ENCODE data around the gene PNCK. TPM values are rescaled to one million over a fixed set of nuclear protein-coding genes. Genes with fewer than 3 reads are reported as not detected.

PNCK gene
- total RNA-seq, 1 donor from 2014 or later: 7.6 TPM

DNA sequence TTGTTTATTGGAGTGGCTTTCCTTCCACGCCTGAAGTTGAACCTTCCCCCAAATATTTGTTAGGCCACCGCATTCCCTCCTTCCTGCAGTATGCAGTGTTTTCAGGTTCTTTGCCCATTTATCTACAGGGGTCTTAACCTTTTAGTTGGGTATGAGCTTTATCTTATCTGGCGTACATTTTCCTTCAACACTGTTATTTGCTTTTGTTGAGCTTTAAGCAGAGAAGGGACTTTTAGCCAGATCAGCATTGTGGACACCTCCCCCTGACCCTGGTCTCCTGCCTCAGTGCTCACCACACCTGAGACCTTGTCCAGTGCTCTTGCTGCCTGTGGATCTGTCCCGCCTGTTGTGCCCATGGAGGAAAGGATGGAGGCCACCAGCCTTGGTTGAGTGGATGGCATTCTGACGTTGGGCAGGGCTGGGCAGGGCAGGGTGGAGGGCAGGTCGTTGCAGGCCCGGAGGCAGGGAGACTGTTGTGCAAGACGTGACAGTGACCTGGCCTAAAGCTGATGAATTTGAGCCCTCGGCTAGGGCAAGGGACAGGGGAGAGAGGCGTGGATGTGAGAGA is 27.6 kb downstream of the PNCK start:
- no peak for DNase-seq (ENCODE audit: low spot score)

DNA sequence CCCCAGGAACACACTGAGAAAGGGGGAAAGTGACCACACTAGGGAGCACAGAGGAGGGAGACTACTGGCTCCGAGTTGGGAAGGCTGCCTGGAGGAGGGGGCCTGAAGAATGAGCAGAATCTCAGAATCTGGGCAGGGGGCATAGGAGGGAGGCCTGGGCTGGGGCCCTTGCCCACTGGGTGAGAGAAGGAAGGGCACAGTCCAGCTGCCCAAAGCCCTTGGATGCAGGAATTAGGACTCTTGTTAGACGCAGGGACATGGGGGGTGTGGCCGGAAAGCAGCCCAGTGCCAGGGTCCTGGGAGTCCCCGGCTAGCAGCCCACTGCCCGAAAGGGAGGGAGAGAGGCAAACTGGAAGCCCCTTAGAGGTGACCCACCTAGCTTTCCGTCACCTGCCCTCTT is 28.5 kb downstream of the PNCK start:
- intact Hi-C loops (cut with DNase I): no loop called here
- no peak for DNase-seq (ENCODE audit: low spot score)

More for the DNA sequence above, 27.6 kb downstream of the PNCK start:
- intact Hi-C loops (cut with DNase I): no loop called here

DNA sequence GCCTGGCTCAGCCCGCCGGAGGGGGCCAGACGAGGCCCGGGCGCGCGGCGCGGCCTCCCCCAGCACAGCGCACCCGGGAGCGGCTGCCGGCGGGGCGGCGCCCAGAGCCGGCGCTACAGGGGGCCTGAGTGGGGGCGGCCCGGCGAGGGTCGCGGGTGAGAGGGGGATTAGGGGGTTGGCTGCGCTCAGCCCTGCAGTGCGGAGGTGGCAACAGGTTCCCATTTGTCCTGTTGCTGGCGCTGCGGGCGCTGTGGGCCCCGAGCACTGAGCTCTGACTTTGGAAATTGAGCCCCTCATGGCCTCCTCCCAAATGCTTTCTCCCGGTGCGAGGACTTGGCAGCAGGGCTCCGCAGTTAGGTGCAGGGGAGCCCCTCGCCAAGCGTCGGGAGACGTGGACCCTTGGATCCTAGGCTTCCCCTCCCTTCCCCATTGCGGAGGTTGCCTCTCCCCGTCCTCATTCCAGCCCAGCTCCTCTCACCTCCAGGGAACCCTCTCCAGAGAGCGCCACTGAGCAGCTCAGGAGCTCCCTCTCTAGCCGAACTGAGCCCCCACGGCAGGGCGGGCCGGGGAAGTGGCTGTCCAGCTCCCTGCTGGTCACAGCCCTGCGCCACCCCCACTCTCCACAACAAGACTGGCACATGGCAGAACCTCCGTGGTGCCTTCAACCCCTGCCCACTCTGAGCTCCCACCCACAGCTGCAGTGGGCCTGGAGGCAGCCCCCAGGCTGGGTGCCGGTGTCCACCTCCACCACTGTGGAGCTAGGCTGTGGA is 29.1 kb downstream of the PNCK start:
- DNase-seq (ENCODE audit: low spot score): no peak
- intact Hi-C loops (cut with DNase I): no loop called here

DNA sequence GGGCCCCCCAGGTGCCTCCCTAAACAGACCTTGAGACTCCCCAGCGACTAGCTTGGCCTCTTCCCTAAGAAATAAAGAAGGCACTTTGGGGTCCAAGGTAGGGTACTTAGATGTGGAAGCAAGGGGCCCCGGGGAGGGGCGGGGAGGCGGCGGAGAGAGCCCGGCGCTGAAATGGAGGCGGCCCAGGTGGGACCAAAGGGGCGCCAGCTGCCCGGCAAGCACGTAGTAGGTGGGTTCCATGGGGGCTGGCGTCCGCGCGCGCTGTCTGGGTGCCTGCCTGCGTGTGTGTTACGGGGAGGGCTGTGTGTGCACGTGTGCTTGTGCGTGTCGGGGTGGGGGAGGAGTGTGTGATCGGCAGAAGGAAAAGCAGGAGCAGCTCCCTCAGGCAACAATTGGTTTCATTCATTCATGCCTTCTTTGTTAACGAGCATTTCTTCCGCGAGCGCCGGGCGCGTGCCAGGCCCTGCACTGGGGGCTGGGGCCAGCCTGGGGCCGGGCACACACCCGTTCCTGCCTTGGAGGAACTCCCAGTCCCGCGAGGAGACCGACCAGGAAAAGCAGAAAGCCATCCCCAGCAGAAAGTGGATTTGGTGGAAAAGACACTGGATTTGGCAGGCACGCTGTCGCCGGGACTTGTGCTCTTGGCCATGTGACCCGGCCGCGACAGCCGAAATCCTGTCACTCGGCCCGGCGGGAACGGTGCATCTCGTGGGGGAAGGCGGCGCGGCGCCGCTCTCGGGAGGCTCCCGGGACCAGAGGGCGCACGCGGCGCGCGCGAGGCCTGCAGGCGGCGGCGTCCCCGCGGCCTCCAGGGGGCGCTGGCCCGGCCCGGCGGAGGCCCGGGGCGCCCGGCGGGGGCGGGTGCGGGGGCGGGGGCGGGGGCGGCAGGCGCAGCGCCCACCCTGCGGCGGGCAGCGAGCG is 29.9 kb downstream of the PNCK start:
- intact Hi-C loops (cut with DNase I): no loop called here
- peak; percentile 41 for DNase-seq (ENCODE audit: low spot score)

DNA sequence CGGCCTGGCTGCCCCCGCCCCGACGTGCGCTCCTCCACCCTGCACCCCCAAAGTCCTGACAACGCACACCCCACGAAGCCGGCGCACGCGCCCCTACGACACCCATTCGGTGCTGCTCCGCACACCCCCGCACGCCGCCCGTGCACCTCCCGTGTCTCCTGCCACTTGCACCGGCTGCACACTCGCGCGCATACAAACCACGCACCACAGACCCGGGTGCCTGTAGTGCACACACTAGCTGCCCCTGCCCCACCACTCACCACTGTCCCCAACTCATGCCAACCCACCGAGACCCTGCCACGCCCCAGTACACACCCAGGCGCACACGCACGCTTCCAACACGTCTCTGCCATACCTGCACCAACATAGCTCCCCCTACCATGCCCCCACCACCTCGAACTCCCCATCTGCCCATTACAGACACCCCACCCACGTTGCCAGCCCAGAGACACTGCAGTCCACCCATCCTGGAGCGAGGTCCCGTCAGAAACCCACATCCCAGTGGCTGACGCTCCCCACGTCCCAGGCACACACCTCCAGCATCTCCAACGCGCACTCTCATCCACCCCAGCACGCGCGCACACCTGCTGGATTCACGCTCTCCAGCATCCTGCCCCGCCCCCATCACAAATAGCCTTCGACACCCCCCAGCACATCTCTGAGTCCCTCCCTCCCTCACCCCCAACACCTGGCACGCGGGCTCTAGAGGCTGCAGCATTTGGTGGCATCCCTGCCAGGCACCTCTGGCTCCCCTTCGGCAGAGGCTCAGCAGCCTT is 30.8 kb downstream of the PNCK start:
- DNase-seq (ENCODE audit: low spot score): peak; percentile 71
- intact Hi-C loops (cut with DNase I): no loop called here

DNA sequence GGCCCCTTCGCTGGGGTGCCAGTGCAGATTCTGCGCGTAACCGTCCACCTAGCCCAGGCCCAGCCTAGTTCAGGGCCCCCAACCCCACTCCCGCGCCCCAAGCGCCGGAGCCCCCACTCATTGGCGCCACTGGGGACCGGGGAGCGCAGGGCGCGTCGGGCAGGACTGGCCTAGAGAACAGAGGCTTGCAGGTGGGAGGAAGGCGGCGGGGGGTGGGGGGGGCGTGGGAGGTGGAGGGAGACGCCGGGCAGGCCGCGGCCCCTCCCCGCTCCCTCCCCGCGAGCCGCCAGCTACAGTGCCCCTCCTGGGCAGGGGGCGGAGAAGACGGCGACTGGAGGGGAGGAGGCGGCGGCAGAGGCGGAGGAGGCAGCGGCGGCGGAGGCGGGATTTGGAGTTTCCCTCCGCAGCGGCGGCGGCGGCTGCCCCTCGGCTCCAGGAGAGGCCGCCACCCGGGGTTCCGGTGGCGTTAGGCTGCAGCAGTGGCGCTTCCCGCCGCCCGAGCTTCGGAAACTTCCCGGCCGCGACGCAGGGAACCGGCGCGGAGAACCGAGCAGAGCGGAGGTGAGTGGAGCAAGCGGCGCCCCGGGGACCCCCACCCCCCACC is 31.5 kb downstream of the PNCK start:
- intact Hi-C loops (cut with DNase I): no loop called here
- DNase-seq (ENCODE audit: low spot score): peak; percentile 54

DNA sequence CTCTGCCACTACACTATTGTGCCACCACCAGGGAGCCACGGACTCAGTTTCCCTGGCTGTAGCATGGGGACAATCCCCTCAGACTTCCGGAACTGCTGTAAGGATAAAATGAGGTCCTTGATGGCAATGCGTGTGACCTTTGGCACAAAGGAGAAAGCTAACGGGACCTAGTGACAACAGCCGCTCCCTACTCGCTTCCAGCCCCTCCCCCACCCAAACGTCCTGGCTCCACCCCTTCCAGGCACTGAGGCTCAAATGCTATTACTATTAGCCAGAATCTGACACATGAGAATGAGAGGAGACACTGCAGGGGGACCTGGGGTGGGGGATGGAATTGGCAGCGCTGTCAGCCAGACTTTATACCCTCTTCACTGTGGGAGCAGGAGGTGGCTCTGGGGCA is 32.0 kb downstream of the PNCK start:
- no peak for DNase-seq (ENCODE audit: low spot score)
- intact Hi-C loops (cut with DNase I): no loop called here

DNA sequence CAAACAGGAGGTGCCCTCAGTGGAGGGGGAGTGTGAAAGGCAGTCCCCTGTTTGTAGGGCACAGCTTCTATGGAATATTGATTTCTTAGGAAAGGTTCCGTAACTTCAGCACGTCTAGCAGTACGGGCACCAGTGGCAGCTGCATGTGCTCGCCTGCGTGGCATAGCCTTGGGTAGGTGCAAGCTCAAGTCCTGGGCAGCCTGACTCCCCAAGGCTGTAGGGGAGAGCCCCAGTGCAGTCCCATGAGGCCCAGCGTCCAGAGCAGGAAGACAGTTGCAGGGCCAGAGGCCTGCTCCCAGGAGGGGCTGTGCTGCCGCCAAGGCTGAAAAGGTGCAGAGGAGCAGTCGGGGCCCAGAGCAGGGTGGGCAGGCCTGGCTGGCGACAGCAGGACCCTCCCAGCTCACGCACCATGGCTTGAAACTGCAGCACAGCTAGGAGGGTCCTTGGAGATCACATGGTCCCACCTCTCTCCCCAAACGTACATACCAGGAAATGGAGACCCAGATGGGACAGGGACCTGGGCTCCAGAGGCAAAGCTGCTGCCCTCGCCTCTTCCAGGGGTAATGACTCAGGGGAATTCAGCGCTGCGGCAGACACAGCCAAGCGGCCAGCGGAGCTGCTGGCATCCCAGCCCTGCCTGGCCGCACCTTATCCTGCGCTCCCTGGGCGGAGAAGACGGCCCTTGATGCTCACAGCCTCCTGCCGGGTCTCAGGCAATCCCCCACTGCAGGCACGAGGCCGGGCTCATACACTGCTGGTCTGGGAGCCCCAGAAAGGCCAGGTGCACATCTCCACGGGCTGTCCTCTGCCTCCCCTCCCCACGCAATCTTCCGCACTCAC is 32.7 kb downstream of the PNCK start:
- intact Hi-C loops (cut with DNase I): no loop called here
- DNase-seq (ENCODE audit: low spot score): peak; percentile 71

DNA sequence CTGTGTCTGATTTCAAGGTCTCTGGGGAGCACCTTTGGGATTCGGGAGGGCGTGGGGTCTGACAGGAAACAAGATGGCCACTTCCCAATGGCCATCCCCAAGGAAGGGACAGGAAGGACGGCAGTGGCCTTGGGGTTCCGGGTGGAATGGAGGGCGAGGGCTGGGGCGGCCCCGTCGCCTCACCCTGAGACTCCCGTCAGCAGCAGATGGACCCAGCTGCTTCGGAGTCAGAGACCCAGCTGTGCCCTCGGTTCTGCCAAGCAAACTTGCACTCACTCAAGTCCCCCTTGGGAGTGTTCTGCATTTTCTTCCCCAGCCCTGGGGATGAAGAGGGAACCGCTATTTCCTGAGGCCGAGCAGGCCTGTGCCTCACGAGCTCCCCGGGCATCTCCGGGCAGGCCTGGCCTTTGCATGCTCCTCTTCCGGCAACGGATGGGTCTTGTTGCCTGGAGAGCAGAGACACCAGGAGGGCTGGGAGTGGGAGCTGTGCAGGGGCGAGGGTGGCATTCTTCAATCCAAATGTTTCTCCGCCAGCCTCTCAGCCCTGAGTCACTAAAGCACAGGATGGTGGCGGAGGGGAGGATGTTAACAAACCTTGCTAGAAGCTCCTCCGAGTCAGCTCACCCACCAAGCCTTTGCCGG is 33.4 kb downstream of the PNCK start:
- DNase-seq (ENCODE audit: low spot score): peak; percentile 65
- intact Hi-C loops (cut with DNase I): no loop called here

DNA sequence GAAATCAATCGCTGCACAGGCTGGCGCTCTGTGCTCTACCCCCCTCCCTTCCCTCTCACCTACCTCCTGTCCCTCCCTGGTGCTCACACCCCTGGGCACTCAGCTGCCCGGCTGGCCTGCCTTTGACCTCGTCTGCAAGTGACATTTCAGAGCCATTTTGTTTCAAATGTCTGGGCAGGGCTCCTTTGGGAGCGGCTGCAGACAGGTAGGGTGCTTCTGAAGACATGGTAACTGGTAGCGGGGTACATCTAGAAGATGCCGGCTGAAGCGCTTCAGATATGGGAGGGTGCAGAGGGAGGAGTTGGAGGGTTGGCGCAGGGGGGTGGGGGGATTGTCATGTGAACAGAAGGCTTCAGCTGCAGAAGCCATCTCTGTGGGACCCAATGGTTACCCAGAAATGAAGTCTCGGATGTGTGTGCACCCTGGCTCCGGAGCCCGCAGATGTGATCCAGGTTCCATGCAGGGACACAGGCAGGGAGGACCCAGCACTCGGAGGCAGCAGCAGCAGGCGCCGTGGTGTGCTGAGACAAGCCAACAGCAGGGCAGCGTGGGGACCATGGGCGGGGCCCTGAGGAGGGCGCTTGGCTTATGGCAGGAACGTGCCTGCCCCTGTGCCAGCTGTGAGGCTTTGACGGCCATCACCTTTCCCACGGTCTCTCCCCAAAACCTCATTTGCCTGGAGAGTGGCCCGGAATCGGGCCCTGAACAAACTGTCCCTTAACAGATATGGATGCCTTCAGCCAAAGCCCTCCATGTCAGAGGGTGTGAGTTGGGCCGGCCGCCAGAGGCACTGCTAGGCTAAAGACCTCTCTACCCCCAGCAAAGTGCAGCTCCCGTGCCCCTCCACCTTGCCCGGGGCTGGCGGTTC is 34.2 kb downstream of the PNCK start:
- peak; percentile 71 for DNase-seq (ENCODE audit: low spot score)
- intact Hi-C loops (cut with DNase I): no loop called here

DNA sequence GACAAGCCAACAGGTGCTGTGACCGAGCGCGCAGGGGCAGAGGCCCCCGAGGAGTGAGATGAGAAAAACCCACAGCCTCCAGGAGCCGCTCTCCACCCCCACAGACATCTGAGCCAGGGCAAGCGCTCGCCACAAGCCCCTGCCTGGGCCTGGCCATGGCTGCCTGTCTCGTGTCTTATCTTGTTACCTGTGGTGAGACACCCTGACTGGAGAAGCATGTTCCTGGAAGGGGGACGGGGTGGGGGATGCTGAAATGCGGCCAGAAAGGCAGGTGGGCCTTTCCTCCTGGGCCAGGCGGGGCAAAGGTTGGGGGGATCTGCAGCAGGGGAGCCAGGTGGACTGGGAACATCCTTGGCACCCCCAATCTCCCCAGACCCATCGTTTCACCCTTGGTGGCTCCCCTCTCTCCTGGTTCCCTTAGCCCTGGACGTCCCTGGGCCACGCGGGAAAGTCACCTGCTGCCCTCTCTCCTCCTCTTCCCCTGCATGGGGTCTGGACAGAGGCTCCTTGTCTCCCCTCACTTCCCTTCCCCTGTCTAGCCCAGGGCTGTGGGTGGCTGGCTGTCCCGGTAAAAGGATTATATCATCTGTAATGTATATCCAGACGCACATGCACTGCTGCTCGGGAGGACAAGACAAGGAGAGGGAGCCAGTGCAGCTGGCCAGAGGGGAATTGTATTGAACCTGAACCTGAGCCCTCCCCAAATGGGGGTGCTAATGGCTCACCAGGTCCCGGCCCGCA is 35.0 kb downstream of the PNCK start:
- peak; percentile 72 for DNase-seq (ENCODE audit: low spot score)
- intact Hi-C loops (cut with DNase I): no loop called here

DNA sequence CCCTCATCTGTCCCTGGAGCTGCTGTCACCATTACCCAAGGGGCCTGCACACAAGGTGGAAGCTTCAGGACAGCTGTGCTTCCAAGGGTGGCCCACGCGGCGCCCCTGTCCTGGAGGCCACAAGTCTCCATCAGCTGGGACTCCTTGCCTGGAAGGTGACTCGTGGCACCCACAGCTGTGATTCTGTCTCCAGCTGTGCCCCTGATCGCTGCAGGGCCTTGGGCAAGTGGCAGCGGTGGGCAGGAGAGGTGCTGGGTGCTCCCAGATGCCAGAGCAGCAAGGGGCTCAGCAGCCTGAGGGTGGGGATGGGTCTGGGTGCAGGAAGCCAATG is 35.6 kb downstream of the PNCK start:
- intact Hi-C loops (cut with DNase I): no loop called here
- no peak for DNase-seq (ENCODE audit: low spot score)

DNA sequence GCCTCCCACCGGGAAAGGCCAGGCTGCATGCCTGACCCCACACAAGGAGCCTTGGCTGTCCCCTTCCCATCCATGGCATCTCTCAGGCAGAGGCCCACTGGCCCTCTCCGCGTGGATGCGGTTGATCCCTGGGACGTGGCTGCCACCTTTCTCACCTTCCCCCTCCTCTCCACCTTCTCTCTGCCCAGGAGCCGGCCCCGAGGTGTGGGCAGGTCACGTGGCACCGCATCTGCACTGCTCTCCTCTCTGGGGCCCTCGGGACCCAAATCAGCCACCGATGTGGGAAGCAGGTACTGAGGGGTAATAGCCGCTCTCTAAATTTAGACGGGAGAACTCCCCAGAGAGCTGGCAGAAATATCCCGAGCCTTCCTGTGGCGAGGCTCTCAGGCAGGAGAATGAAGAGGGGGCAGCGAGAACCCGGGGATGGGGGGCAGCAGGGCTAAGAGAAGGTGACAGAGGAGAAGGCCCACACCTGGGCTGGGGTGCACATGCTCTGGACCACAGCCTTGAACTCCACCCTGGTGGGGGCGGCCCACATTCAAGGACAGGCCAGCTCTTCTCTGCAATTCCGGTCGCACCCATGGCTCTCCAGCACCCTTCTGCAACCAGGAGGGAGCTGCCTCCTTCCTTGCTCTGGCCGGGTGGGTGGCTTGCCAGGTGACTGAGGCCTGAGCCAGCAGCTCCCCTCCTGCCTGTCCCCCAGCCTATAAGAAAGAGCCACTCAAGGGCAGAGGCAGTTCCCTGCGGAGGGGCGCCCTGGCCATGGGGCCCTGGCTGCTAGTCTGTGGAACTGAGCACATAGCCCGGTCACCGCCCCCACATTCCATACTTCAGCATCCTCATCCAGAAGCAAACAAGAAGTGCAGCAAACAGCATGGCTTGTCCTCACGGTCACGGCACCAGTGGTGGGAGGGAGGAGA is 36.2 kb downstream of the PNCK start:
- intact Hi-C loops (cut with DNase I): no loop called here
- peak; percentile 62 for DNase-seq (ENCODE audit: low spot score)

DNA sequence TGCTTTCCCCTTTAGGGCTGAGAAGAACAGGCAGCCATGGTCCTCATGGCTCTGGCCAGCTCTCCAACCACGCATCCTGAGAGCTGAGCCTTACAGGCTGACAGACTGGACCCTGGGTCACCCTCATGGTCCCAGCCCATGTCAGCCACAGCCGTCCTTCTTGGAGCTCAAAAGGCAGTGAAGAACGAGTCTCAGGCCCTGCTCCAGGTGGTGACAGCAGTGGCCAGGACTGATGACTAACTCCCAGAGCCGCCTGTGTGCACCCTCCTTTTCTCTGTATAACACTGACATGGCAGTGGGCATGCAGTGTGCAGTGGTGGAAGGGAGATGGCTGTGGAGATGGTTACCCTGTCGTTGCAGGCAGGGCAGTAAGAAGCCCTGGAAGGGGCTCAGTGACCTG is 36.9 kb downstream of the PNCK start:
- peak; percentile 67 for DNase-seq (ENCODE audit: low spot score)

More for the DNA sequence above, 36.9 kb downstream of the PNCK start:
- intact Hi-C loops (cut with DNase I): no loop called here

All from cardiac septum (tissue), 1 donor.